ENCODE measurements around the gene TWIST2.

TWIST2 gene

GRCh38 chr2:238942080-238942725, 94.3 kb downstream of the TWIST2 start:
- no peak overlapping the region for H3K4me2 ChIP-seq (ENCODE audit: low read depth, low read length, poor library complexity, severe bottlenecking)
- H3K9ac ChIP-seq (ENCODE audit: low read depth, low read length, poor library complexity, severe bottlenecking) = no peak overlapping the region
- no peaks in the 10 kb centered on the region for H3K27me3 ChIP-seq (ENCODE audit: insufficient read depth, low read length, poor library complexity, severe bottlenecking)
- H3F3A ChIP-seq (ENCODE audit: low read depth) = no peaks in the 10 kb centered on the region
- H3K4me3 ChIP-seq (ENCODE audit: low read length, poor library complexity, severe bottlenecking) = no peak overlapping the region
- TF ChIP-seq EZH2phosphoT487 (IDR thresholded peaks at IDR 0.05; ENCODE audit: borderline replicate concordance) = no peak
- TF ChIP-seq CTCF (conservative IDR thresholded peaks at IDR 0.05; ENCODE audit: low read length) = no peak
- H3K9me2 ChIP-seq (replicated peaks; ENCODE audit: low read depth, low read length) = no peaks in the 10 kb centered on the region
- no peaks in the 10 kb centered on the region for H3K79me2 ChIP-seq (ENCODE audit: insufficient read depth, low read length)
- H3K4me1 ChIP-seq (ENCODE audit: insufficient read depth, low read length, poor library complexity, severe bottlenecking) = no peaks in the 10 kb centered on the region
- H3K9me3 ChIP-seq (ENCODE audit: insufficient read depth, low read depth, low read length) = peaks cover 3% of the 10 kb centered on the region; the same call in 1 of the 2 replicates
- no peak overlapping the region for H2AFZ ChIP-seq (ENCODE audit: low read length)
- no peaks in the 10 kb centered on the region for H3K36me3 ChIP-seq (ENCODE audit: insufficient read depth, low read length)
- H4K20me1 ChIP-seq (ENCODE audit: insufficient read depth, low read length, poor library complexity, severe bottlenecking) = no peaks in the 10 kb centered on the region

DNA sequence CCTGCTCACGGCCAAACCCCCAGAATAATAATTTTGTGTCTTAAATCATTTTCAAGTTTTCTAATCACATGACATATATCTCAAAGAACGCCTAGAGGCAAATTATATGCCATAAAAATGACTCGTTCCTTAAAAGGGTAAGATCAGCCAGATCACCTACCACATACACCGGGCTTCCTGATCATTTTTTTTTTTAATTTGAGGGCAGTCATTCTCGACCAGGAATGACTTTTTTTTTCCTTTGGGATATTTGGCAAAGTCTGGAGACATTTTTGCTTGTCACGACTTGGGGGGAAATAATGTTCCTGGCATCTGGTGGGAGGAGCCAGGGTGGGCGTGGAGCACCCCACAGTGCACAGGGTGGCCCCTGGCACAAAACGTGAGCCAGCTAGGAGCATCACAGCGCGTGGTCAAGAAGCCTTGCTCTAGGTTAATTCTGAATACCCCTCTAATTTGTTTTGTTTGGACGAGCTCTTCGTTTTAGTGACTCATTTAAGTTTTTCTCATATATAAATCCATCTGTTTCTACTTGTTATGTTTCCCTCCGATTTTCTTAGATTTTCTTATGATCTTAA, 94.9 kb downstream of the TWIST2 start:
- Histone ChIP-seq H3K4me2 (ENCODE audit: low read depth, low read length, poor library complexity, severe bottlenecking) (no peak overlapping the region), H3F3A (ENCODE audit: low read depth) (no peaks in the 10 kb centered on the region), H4K20me1 (ENCODE audit: insufficient read depth, low read length, poor library complexity, severe bottlenecking) (no peaks in the 10 kb centered on the region), H3K9me3 (ENCODE audit: insufficient read depth, low read depth, low read length) (peaks cover 3% of the 10 kb centered on the region; the same call in 1 of the 2 replicates), H3K9me2 (replicated peaks; ENCODE audit: low read depth, low read length) (no peaks in the 10 kb centered on the region), H3K4me1 (ENCODE audit: insufficient read depth, low read length, poor library complexity, severe bottlenecking) (no peaks in the 10 kb centered on the region), H3K27me3 (ENCODE audit: insufficient read depth, low read length, poor library complexity, severe bottlenecking) (no peaks in the 10 kb centered on the region), H3K9ac (ENCODE audit: low read depth, low read length, poor library complexity, severe bottlenecking) (no peak overlapping the region), H3K4me3 (ENCODE audit: low read length, poor library complexity, severe bottlenecking) (no peak overlapping the region), H2AFZ (ENCODE audit: low read length) (no peak overlapping the region), H3K79me2 (ENCODE audit: insufficient read depth, low read length) (no peaks in the 10 kb centered on the region), H3K36me3 (ENCODE audit: insufficient read depth, low read length) (no peaks in the 10 kb centered on the region)
- TF ChIP-seq CTCF (conservative IDR thresholded peaks at IDR 0.05; ENCODE audit: low read length) = no peak
- TF ChIP-seq EZH2phosphoT487 (IDR thresholded peaks at IDR 0.05; ENCODE audit: borderline replicate concordance) = no peak

GRCh38 chr2:238943338-238944067, 95.6 kb downstream of the TWIST2 start:
- Histone ChIP-seq H3K4me3 (ENCODE audit: low read length, poor library complexity, severe bottlenecking) (no peak overlapping the region), H3K27me3 (ENCODE audit: insufficient read depth, low read length, poor library complexity, severe bottlenecking) (no peaks in the 10 kb centered on the region)
- TF ChIP-seq CTCF (conservative IDR thresholded peaks at IDR 0.05; ENCODE audit: low read length) (no peak), EZH2phosphoT487 (IDR thresholded peaks at IDR 0.05; ENCODE audit: borderline replicate concordance) (no peak)

More at GRCh38 chr2:238943338-238944067, 95.6 kb downstream of the TWIST2 start:
- Histone ChIP-seq H3K4me1 (ENCODE audit: insufficient read depth, low read length, poor library complexity, severe bottlenecking) (no peaks in the 10 kb centered on the region), H3F3A (ENCODE audit: low read depth) (no peaks in the 10 kb centered on the region), H3K9me3 (ENCODE audit: insufficient read depth, low read depth, low read length) (peaks cover 3% of the 10 kb centered on the region; the same call in 1 of the 2 replicates), H3K9ac (ENCODE audit: low read depth, low read length, poor library complexity, severe bottlenecking) (no peak overlapping the region), H3K4me2 (ENCODE audit: low read depth, low read length, poor library complexity, severe bottlenecking) (no peak overlapping the region), H4K20me1 (ENCODE audit: insufficient read depth, low read length, poor library complexity, severe bottlenecking) (no peaks in the 10 kb centered on the region), H3K79me2 (ENCODE audit: insufficient read depth, low read length) (no peaks in the 10 kb centered on the region), H3K9me2 (replicated peaks; ENCODE audit: low read depth, low read length) (no peaks in the 10 kb centered on the region), H3K36me3 (ENCODE audit: insufficient read depth, low read length) (no peaks in the 10 kb centered on the region), H2AFZ (ENCODE audit: low read length) (no peak overlapping the region)

Data from Loucy (cell line).